Measurements from ENCODE around the gene LDLRAD3.

LDLRAD3 gene

DNA sequence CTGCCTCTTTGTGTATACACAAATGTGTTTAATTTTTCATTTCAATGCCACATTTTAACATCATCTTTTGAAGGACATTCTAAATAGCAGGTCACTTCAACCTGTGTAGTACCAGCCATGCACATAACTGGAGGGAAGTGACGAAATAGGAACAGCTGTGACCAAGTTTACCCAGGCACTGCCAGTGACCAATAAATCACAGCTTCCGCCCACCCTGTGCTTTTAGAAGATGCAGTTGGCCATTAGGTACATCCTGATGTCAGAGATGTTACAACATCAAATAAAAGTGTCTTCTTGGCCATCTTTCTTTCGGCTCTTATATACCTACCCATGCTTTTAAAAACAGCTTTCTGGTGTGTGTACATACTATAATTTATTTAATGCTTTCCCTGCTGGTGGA, 7.8 kb downstream of the LDLRAD3 start:
- H3K4me3 ChIP-seq (ENCODE audit: low read depth, low read length): no peak overlapping the region
- TF ChIP-seq, protein P1, sequence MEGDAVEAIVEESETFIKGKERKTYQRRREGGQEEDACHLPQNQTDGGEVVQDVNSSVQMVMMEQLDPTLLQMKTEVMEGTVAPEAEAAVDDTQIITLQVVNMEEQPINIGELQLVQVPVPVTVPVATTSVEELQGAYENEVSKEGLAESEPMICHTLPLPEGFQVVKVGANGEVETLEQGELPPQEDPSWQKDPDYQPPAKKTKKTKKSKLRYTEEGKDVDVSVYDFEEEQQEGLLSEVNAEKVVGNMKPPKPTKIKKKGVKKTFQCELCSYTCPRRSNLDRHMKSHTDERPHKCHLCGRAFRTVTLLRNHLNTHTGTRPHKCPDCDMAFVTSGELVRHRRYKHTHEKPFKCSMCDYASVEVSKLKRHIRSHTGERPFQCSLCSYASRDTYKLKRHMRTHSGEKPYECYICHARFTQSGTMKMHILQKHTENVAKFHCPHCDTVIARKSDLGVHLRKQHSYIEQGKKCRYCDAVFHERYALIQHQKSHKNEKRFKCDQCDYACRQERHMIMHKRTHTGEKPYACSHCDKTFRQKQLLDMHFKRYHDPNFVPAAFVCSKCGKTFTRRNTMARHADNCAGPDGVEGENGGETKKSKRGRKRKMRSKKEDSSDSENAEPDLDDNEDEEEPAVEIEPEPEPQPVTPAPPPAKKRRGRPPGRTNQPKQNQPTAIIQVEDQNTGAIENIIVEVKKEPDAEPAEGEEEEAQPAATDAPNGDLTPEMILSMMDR (conservative IDR thresholded peaks at IDR 0.05; ENCODE audit: low read depth, low read length): no peak
- DNase-seq (ENCODE audit: low read depth): no peak

DNA sequence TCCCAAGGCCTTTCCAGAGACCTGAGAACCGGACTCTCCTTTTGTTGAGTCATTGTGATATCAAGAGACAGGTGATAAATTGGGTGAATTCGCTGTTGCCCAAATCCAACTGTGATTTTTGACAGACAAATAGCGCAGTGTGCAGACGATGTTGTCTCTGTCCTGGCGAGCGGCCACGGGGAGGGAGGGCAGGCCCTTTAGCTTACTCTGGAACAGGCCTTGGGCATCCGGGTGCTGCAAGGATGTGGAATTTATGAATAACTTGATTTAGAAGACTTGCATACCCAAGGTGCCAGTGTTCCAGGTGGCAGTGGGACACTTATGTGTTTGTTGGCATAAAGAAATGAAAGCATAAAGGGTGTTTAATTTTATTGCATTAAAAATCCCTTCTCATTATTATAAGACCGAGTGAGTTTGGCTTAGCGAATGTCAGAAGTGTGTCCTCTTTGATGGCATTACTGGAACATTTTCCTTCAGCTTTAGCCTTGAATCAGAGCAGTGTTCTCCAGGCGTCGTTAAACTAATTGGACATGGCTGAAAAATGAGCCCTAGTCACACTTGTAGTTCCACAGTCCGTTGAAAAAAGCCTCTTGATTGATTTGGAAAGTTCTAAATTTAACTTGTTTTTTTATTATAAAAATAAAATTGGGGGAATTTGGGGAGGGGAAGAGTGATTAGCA, 9.4 kb downstream of the LDLRAD3 start:
- TF ChIP-seq, protein P1 (conservative IDR thresholded peaks at IDR 0.05; ENCODE audit: low read depth, low read length): no peak

DNA sequence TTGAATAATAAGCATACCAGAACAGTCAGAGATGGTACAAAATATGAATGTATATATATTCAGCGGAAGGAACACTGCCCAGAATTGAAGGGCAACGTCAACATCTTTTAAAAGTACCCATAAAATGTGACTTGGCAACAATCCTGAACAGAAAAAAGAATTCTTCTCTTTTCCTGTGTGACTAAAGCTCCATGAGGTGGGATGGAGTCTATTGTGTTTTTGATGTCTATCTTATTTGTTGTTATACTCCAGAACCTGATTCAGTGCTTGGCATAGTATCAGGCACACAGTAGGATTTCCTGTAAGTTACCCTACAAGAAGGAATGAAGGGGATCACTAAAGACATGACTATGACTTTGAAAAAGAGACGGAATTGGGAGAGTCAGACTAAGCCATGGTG, 10.3 kb downstream of the LDLRAD3 start:
- no peak for DNase-seq (ENCODE audit: low read depth)

More for the DNA sequence above, 9.4 kb downstream of the LDLRAD3 start:
- DNase-seq (ENCODE audit: low read depth): no peak
- H3K4me3 ChIP-seq (ENCODE audit: low read depth, low read length): no peak overlapping the region

DNA sequence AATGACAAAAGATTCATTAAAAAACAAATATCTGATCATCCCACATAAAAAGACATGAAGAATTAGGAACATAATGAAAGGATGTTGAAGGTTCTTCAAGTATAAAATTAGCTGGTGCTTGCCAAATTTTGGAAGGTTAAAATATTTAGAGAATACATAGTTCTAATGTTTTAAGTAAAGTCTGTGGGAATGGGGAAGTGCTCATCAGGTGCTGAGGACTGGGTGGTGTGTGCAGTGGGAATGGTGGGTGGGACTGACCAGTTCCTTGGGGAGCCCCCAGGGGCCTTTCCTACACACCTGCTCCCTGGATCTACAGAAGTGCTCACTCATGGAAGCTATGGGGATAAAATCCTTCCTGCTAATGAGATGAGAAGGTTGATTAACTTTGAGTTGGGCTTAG, 11.8 kb downstream of the LDLRAD3 start:
- H3K4me3 ChIP-seq (ENCODE audit: low read depth, low read length): no peak overlapping the region
- DNase-seq (ENCODE audit: low read depth): no peak
- TF ChIP-seq, protein P1 (conservative IDR thresholded peaks at IDR 0.05; ENCODE audit: low read depth, low read length): no peak

More for the DNA sequence above, 10.3 kb downstream of the LDLRAD3 start:
- TF ChIP-seq, protein P1 (conservative IDR thresholded peaks at IDR 0.05; ENCODE audit: low read depth, low read length): no peak
- no peak overlapping the region for H3K4me3 ChIP-seq (ENCODE audit: low read depth, low read length)

DNA sequence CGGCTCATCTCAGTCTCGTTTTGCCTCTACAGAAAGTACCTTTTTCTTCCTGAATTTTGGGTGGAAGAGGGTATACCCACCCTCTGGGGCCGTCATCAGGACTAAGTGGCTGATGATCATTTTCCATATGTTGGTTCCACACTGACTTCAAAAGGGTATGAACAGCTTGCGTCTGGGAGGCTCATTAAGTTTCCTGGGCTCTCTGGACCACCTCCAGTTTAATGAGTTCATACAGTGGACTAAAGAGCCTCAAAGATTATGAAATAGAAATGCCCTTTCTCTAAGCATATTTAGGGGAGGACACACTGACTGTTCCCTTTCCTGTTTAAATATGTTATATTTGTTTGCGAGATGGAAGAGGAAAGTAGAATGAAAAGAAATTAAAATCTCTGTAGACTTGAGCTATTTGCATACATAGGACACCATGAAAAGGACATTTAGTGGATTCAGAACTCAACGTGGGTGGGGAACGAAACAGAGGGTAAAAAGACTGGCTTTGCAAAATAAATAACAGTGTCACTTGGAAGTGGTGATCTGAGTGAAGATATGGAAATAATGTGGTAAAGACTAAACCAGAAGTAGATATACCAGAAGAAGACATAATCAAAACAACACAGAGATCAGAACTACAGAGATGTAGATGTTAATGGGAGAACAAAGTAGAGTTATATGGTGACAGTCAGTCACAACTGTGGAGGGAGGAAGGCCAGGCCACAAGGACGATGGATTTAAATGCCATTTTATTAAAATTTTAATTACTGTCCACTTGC, 18.7 kb downstream of the LDLRAD3 start:
- no peak for DNase-seq (ENCODE audit: low read depth)
- H3K4me3 ChIP-seq (ENCODE audit: low read depth, low read length): no peak overlapping the region
- TF ChIP-seq, protein P1 (conservative IDR thresholded peaks at IDR 0.05; ENCODE audit: low read depth, low read length): no peak

DNA sequence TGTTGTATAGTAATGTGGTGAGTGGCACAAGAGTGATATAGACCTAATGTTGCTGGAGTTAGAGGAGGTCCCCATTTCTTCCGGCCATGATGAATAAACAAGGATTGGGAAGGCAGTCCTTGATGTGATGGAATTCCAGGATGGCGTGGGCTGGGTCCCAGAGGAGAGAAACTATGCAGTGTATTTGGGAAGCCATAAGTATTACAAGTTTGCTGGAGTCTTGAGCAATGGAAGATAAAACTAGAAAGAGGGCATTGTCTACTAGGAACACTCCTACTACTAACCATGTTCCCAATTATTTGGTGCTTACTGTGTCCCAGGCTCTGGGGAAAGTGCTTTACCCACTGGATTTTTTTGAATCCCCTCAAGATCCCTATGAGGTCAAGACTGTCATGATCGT, 20.0 kb downstream of the LDLRAD3 start:
- TF ChIP-seq, protein P1 (conservative IDR thresholded peaks at IDR 0.05; ENCODE audit: low read depth, low read length): no peak
- no peak for DNase-seq (ENCODE audit: low read depth)

More for the DNA sequence above, 20.0 kb downstream of the LDLRAD3 start:
- no peak overlapping the region for H3K4me3 ChIP-seq (ENCODE audit: low read depth, low read length)

All from choroid plexus epithelial cell (primary cell).